Right lobe of liver (tissue), 6 donors: ENCODE measurements around the gene RPL22. TPM values are rescaled to one million over a fixed set of nuclear protein-coding genes. Genes with fewer than 3 reads are reported as not detected.

ENCODE experiments used
- ATAC-seq, 4 donors: fragments of 200-7000 bp; cut with Tn5 transposase; one replicate each; pipeline ENCODE4 v1.9.1; 2020; ENCODE audit warnings: mild to moderate bottlenecking in 4 of 4, moderate library complexity in 4 of 4
- DNase-seq, 3 donors: peaks; one replicate each; pipeline ENCODE4 v3.0.0-alpha.2; 2020
- H3K27ac ChIP-seq, 3 donors: fragments of 200-600 bp; one replicate each; pipeline ENCODE4 v1.8.0; 2022
- H3K27me3 ChIP-seq, 2 donors: fragments of 200-600 bp; one replicate each; pipeline ENCODE4 v1.8.0; 2022
- H3K36me3 ChIP-seq, 4 donors: fragments of 200-600 bp; sonication (generic) in 1 of 4; one replicate each; pipeline versions ENCODE4 v1.5.1 to v1.8.0; 2017 to 2022; ENCODE audit warnings: control low read depth in 1 of 4
- H3K4me1 ChIP-seq, 4 donors: fragments of 200-600 bp; sonication (generic) in 1 of 4; one replicate each; pipeline versions ENCODE4 v1.5.1 to v1.8.0; 2017 to 2022; ENCODE audit warnings: control low read depth in 1 of 4
- H3K4me3 ChIP-seq, 3 donors: fragments of 200-600 bp; one replicate each; pipeline ENCODE4 v1.8.0; 2022
- H3K9me3 ChIP-seq, 4 donors: fragments of 200-600 bp; sonication (generic) in 1 of 4; one replicate each; pipeline versions ENCODE4 v1.5.1 to v1.8.0; 2017 to 2022; ENCODE audit warnings: control low read depth in 1 of 4
- POLR2A ChIP-seq: fragments of 450-650 bp; IDR thresholded peaks from one replicate; pipeline ENCODE4 v1.6.1; 2017; ENCODE audit warnings: antibody characterized with exemption, mild to moderate bottlenecking
- WGBS: methylation state at CpG from one replicate; pipeline ENCODE4 v1.1.6; 2018; ENCODE audit warnings: low coverage, low lambda C conversion rate; ENCODE audit not compliant: insufficient coverage; ENCODE audit errors: missing lambda C conversion rate; 5-methylcytosine and 5-hydroxymethylcytosine counted together
- intact Hi-C, 2 donors: fragments of 100-400 bp; cut with DNase I; formaldehyde crosslinking; loops; one replicate each; pipeline versions ENCODE4 v1.11.2 to v1.14.1; 2022
- total RNA-seq, 6 experiments: library from RNA; depleted of rRNA in 2 of 6; stranded (reverse); fragments of >200 nt in 2 of 6; fragmentation: NEBNext Ultra II Directional in 3 of 6; extraction: Animal tissue kit (Norgen Biotek cat#: 25700) in 3 of 6; gene quantifications; one replicate each; pipeline versions ENCODE4 v1.1.0 to v1.2.4, GENCODE V29; 2016 to 2023
- TF ChIP-seq, protein P1 (sequence below), 4 donors: fragments of 200-600 bp in 3 of 4; fragments of 450-650 bp in 1 of 4; IDR thresholded peaks; one replicate each; pipeline versions ENCODE4 v1.5.1 to v1.8.0; 2016 to 2022; ENCODE audit warnings: antibody characterized with exemption in 4 of 4, mild to moderate bottlenecking in 2 of 4
- donor health status: DM: no; HTN: yes; CAD: no.
- donor health status: DM: no; HTN: no; CAD: no.
- donor health status: DM: no; HTN: no; CAD: no.
- donor health status: DM: no; HTN: yes; CAD: no.
- donor health status: DM: no; HTN: yes; CAD: no.

RPL22 gene
- total RNA-seq, 6 experiments from 2014 or later, result 45.4 to 156 (median 134) TPM

DNA sequence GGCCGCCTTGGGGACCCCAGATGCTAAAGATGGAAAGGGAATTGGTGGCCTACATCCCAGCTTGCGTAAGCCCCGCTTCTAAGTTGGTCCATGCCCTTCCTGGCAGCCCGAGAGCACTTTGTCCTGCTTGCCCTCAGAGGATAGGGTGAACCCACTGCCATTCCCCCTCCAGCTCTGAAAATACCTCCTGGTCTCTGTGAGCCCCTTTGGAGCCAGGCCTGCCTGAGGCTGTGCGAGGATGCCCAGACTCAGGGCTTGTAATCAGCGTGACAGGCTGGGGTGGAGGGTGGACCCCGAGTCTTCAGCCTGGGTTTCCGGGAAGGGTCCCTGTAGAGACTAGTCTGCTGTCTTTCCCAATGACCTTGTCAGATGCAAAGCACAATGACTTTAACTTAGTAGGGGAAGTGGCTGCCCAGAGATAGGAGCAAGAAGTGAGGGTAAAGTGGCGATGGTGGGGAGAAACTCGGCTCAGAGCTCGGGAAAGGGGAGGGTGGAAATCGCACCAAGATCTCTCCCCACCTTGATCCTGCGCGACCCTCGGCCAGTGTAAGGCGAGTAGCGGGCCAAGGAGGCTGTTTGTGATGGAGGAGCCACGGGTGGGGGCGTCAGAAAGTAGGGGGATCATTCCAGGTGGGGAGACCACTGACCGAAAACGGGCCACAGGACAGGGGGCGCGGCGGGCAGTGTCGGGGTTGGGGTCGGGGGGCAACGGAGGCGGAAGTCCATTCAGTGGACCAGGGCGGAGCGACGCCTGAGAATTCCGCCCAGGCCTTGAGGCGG, 41.9 kb upstream of the RPL22 start:
- Histone ChIP-seq H3K4me1 (peaks cover 0 to 18% (median 0%) of the 10 kb centered on the region in 4 donors), H3K36me3 (no peaks in the 10 kb centered on the region), H3K9me3 (no peaks in the 10 kb centered on the region), H3K27me3 (peaks cover 5 to 38% of the 10 kb centered on the region in 2 donors), H3K4me3 (no peak overlapping the region), H3K27ac (no peak overlapping the region)
- ATAC-seq (no peak), DNase-seq (no peak)
- intact Hi-C loops, result loop anchor here (5.0 to 10.0 kb wide), 3 partner anchors 184 to 189 kb away; partner anchors contain the start of gene ESPN (in 1 of the 2)
- TF ChIP-seq, protein P1, sequence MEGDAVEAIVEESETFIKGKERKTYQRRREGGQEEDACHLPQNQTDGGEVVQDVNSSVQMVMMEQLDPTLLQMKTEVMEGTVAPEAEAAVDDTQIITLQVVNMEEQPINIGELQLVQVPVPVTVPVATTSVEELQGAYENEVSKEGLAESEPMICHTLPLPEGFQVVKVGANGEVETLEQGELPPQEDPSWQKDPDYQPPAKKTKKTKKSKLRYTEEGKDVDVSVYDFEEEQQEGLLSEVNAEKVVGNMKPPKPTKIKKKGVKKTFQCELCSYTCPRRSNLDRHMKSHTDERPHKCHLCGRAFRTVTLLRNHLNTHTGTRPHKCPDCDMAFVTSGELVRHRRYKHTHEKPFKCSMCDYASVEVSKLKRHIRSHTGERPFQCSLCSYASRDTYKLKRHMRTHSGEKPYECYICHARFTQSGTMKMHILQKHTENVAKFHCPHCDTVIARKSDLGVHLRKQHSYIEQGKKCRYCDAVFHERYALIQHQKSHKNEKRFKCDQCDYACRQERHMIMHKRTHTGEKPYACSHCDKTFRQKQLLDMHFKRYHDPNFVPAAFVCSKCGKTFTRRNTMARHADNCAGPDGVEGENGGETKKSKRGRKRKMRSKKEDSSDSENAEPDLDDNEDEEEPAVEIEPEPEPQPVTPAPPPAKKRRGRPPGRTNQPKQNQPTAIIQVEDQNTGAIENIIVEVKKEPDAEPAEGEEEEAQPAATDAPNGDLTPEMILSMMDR (IDR thresholded peaks at IDR 0.05), result no peak
- no peak for TF ChIP-seq POLR2A
- WGBS, result 29% methylated on average over 23 of the region's 33 CpGs

GRCh38 chr1:6239950-6240768, 40.8 kb upstream of the RPL22 start:
- TF ChIP-seq, protein P1 (IDR thresholded peaks at IDR 0.05), result no peak
- no peak for TF ChIP-seq POLR2A
- Histone ChIP-seq H3K27ac (no peak overlapping the region), H3K9me3 (no peaks in the 10 kb centered on the region), H3K27me3 (peaks cover 5 to 28% of the 10 kb centered on the region in 2 donors), H3K4me1 (peaks cover 0 to 7% (median 0%) of the 10 kb centered on the region in 4 donors), H3K36me3 (no peaks in the 10 kb centered on the region), H3K4me3 (no peak overlapping the region)
- 45% methylated on average over 7 of the region's 17 CpGs for WGBS
- DNase-seq (no peak), ATAC-seq (no peak)
- intact Hi-C loops, result loop anchor here (5.0 to 10.0 kb wide), 3 partner anchors 185 to 188 kb away; partner anchors contain the start of gene ESPN (in 1 of the 2)

GRCh38 chr1:6239213-6239752, 39.9 kb upstream of the RPL22 start:
- DNase-seq (no peak), ATAC-seq (no peak)
- Histone ChIP-seq H3K9me3 (no peaks in the 10 kb centered on the region), H3K36me3 (no peaks in the 10 kb centered on the region), H3K27me3 (peaks cover 5 to 24% of the 10 kb centered on the region in 2 donors), H3K4me3 (no peak overlapping the region), H3K4me1 (peaks cover 0 to 14% (median 0%) of the 10 kb centered on the region in 4 donors), H3K27ac (no peak overlapping the region)
- intact Hi-C loops, result no loop called here
- TF ChIP-seq POLR2A, result no peak
- TF ChIP-seq, protein P1 (IDR thresholded peaks at IDR 0.05), result no peak
- WGBS, result 35% methylated on average over 5 of the region's 7 CpGs

- ATAC-seq (no peak), DNase-seq (no peak)
- 89% methylated on average over 4 of the region's 4 CpGs for WGBS
- Histone ChIP-seq H3K9me3 (no peaks in the 10 kb centered on the region), H3K36me3 (peaks cover 0 to 16% (median 8%) of the 10 kb centered on the region in 4 donors), H3K27ac (no peak overlapping the region), H3K4me1 (peaks cover 0 to 13% (median 0%) of the 10 kb centered on the region in 4 donors), H3K4me3 (no peak overlapping the region), H3K27me3 (peaks cover 5 to 12% of the 10 kb centered on the region in 2 donors)
- intact Hi-C loops, result no loop called here
- TF ChIP-seq, protein P1 (IDR thresholded peaks at IDR 0.05), result no peak
- no peak for TF ChIP-seq POLR2A
These were observed 37.7 kb upstream of the RPL22 start for GRCh38 chr1:6237093-6237492.
